WI38 (cell line): ENCODE measurements around the gene HAL.

Experiments used
- H3K4me3 ChIP-seq: 2 replicates; pipeline ENCODE4 v1.5.1; 2011; ENCODE audit warnings: low read depth, mild to moderate bottlenecking, control low read depth, low read length
- CTCF ChIP-seq: IDR thresholded peaks from 2 replicates; pipeline ENCODE4 v1.5.1; 2012; ENCODE audit warnings: low read depth, mild to moderate bottlenecking, control low read depth, low read length

The HAL gene

GRCh38 chr12:96039516-96039915 is 43.4 kb upstream of the HAL start:
- TF ChIP-seq CTCF = no peak
- no peak overlapping the region for H3K4me3 ChIP-seq

DNA sequence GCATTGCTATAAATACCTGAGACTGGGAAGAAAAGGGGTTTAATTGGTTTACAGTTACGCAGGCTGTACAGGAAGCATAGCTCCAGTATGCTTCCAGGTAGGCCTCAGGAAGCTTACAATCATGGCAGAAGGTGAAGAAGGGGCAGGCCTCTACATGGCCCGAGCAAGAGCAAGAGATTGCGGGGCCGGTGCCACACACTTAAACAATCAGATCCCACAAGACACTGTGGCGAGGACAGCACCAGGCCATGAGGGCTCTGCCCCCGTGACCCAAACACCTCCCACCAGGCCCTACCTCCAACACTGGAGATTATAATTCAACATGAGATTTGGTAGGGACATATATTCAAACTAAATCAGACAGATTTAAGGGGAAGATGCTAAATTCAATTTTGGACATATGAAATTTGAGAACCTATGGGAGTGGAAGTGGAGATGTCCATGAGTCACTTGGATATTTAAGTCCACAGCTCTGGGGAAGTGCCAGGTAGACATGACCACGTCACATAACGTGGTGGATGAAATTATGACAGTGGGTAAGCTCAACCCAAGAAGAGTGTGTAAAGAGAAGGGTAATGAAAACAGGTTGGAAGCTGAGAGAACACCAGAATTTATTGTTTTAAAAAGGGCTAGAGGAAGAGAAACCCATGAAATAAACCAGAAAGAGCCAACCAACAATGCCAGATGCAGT is 40.8 kb upstream of the HAL start:
- no peak overlapping the region for H3K4me3 ChIP-seq
- TF ChIP-seq CTCF = no peak

- peak within 1 kb of the TSS; percentile 87 for H3K4me3 ChIP-seq
These were observed 39.4 kb upstream of the HAL start, which contains the start of gene LTA4H for GRCh38 chr12:96035283-96036236. TSS of gene LTA4H (minus strand) at chr12:96035587. CDS start at chr12:96035519, 68 bp downstream.

DNA sequence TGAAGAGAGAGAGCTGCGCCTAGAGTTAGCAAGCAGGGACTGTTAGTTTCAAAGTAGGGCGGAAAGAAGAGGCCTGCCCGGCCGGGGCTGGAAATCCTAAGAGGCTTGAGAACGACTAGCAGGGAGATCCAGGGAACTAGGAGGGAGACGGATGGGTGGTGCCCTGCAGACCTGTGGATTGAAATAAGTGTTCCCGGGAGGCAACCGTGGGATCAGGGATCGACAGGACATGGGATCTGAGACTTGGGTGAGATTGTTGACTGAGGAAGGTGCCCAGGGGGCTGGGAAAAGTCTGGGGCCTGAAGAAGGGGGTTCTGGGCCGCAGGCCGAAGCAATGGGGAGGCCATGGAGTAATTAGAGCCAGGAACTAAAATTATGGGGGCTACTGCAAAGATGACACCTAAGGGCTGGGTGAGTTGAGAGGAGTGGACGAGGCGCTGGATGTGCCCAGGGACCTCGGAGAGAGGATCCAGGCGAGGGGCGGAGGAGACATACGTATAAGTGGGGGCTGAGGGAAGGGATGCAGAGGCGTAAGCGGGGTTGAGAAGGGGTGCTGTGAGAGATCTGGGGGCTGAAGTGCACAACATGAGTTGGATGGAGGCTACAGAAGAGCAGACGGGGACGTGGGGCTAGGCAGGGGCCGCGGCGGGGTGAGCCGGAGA is 38.6 kb upstream of the HAL start:
- TF ChIP-seq CTCF = no peak
- peak overlapping the region; percentile 87 for H3K4me3 ChIP-seq

More at GRCh38 chr12:96035283-96036236, 39.4 kb upstream of the HAL start, which contains the start of gene LTA4H:
- no peak for TF ChIP-seq CTCF

DNA sequence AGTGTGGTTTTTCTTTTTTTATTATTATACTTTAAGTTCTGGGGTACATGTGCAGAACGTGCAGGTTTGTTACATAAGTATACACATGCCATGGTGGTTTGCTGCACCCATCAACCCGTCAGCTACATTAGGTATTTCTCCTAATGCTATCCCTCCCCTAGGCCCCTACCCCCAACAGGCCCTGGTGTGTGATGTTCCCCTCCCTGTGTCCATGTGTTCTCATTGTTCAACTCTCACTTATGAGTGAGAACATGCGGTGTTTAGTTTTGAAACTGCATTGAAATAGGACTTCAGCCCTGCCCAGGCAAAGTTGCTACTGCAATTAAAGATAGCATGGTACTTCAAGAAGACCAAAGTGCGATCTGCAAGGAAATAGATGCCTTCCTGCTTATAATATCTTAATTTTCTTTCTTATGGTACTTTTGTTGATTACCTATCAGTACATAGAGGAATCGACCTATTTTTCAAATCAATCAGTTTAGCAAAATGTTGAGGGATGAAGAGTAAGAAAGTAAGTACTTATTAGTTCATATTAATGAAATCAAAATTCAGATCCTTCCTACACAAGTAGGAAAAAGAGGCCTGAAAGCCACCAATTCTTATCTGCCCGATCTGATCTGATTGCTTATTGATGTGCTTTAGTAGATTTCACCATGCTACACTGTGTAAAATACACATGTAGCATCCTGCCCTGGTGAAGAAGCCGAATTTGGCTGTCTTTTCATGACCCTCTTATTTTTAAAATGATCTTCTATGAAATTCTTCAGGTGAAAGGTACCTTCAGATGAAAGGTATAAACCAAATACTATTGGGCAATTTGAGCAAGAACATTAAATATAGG is 37.6 kb upstream of the HAL start:
- peak overlapping the region; percentile 87; the same call in 1 of the 2 replicates for H3K4me3 ChIP-seq
- no peak for TF ChIP-seq CTCF

DNA sequence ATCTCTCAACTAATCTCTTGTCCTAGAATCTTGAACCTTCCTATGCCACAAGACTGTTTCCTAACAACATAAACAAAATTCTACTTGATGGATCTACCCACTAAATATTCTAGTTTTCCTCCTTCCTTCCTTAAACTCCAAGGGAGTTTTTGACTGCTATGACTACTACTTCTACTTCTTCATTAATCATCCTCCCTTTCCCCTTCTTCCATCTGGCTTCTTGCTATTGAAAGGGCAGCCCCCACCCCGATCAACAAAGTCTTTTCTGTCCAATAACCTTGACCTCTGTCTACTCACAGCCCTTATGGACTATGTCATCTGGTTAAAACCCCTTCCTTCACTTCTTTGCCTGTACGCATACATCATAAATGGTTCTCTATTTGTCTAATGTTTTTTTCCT is 33.7 kb upstream of the HAL start:
- TF ChIP-seq CTCF = no peak

More for the DNA sequence above, 33.7 kb upstream of the HAL start:
- H3K4me3 ChIP-seq = no peak overlapping the region
